ENCODE data around the gene ILK. TPM values are rescaled to one million over a fixed set of nuclear protein-coding genes. Genes with fewer than 3 reads are reported as not detected.
A peak's percentile ranks its signal among the peaks of the same experiment; 100 is the strongest.

ILK gene
- total and polyA plus RNA-seq, 2 of the 13 experiments (the other 11 are each of a cell fraction or from before 2014, with no cell fraction given) = 70.3 to 108 TPM

GRCh38 chr11:6612213-6613041 is 8.9 kb downstream of the ILK start, which contains the start of gene TAF10 (continued):
- TF ChIP-seq KDM5A (IDR thresholded peaks at IDR 0.05; ENCODE audit: borderline replicate concordance, low read length) = peak; percentile 58; the same call in 1 of the 2 replicates
- TF ChIP-seq RARG (CRISPR knock-in tag; IDR thresholded peaks at IDR 0.05; ENCODE audit: low read depth) = no peak
- peak; percentile 95 for TF ChIP-seq POGK (CRISPR knock-in tag; conservative IDR thresholded peaks at IDR 0.05)
- peak; percentile 92 for TF ChIP-seq RBFOX2 (IDR thresholded peaks at IDR 0.05; ENCODE audit: low read depth, low read length)
- peak; percentile 55 for TF ChIP-seq MYC (CRISPR knock-in tag; IDR thresholded peaks at IDR 0.05; ENCODE audit: borderline replicate concordance)
- peak; percentile 45; the same call in 1 of the 2 replicates for TF ChIP-seq ZHX1 (CRISPR knock-in tag; IDR thresholded peaks at IDR 0.05; ENCODE audit: low read depth)
- TF ChIP-seq ZNF646 (CRISPR knock-in tag; IDR thresholded peaks at IDR 0.05) = no peak
- TF ChIP-seq ZSCAN30 (CRISPR knock-in tag; IDR thresholded peaks at IDR 0.05) = no peak
- no peak for TF ChIP-seq NBN (conservative IDR thresholded peaks at IDR 0.05)
- TF ChIP-seq ZNF788 (CRISPR knock-in tag; IDR thresholded peaks at IDR 0.05; ENCODE audit: borderline replicate concordance) = peak; percentile 87; the same call in 1 of the 2 replicates
- no peak for TF ChIP-seq SMYD3 (CRISPR knock-in tag; IDR thresholded peaks at IDR 0.05)
- TF ChIP-seq FOXO4 (CRISPR knock-in tag; conservative IDR thresholded peaks at IDR 0.05) = no peak
- TF ChIP-seq CSRNP2 (CRISPR knock-in tag; conservative IDR thresholded peaks at IDR 0.05; ENCODE audit: low read depth) = no peak
